DOHH2 (cell line): ENCODE results near the gene LHFPL6.

Experiments
- EZH2phosphoT487 ChIP-seq: fragments of 200-600 bp; sonication (generic); IDR thresholded peaks from 2 replicates; pipeline ENCODE4 v1.6.1; 2017; ENCODE audit warnings: borderline replicate concordance, mild to moderate bottlenecking, antibody characterized with exemption, low read length, moderate library complexity, mixed read lengths
- TF ChIP-seq, protein P1 (sequence below): fragments of 200-600 bp; sonication (generic); IDR thresholded peaks from one replicate; pipeline ENCODE4 v1.5.1; 2014; ENCODE audit warnings: antibody characterized with exemption, mild to moderate bottlenecking, low read depth, low read length; ENCODE audit not compliant: poor library complexity, severe bottlenecking

DNA sequence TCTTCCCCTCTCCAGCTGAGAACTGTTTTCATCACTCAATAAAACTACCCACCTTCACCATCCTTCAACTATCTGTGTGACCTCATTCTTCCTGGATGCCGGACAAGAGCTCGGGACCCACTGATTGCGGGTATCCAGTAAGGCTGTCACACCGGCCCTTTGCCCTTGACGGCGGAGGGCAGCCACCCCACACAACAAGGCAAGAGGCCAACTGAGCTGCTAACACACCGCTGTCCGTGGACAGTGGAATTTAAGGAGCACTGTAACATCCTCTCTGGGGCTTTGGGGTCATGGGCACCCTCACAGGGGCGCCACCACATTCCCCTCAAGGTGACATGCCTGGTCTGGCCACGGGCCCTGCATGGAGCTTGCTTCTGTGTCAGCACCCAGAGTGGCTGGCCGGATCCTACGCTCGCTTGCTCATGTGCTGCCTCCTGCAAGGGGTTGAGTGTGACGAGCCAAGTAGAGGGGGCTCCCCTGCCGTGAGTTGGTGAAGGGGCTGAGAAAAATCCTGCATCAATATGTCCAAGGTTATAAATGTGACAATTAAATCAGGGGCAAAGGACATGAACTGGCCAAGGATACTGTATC is 31.4 kb downstream of the LHFPL6 start:
- TF ChIP-seq, protein P1, sequence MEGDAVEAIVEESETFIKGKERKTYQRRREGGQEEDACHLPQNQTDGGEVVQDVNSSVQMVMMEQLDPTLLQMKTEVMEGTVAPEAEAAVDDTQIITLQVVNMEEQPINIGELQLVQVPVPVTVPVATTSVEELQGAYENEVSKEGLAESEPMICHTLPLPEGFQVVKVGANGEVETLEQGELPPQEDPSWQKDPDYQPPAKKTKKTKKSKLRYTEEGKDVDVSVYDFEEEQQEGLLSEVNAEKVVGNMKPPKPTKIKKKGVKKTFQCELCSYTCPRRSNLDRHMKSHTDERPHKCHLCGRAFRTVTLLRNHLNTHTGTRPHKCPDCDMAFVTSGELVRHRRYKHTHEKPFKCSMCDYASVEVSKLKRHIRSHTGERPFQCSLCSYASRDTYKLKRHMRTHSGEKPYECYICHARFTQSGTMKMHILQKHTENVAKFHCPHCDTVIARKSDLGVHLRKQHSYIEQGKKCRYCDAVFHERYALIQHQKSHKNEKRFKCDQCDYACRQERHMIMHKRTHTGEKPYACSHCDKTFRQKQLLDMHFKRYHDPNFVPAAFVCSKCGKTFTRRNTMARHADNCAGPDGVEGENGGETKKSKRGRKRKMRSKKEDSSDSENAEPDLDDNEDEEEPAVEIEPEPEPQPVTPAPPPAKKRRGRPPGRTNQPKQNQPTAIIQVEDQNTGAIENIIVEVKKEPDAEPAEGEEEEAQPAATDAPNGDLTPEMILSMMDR, result no peak
- TF ChIP-seq EZH2phosphoT487, result no peak
